Activated CD4-positive, alpha-beta T cell treated with anti-CD3 and anti-CD28 coated beads for 24 hours (primary cell): ENCODE measurements around the gene TNNI3K.

Source experiments
- DNase-seq, 2 donors: peaks; one replicate each; pipeline ENCODE4 v3.0.0-alpha.2; 2020; ENCODE audit warnings: low read depth in 2 of 2

Gene TNNI3K

GRCh38 chr1:74392186-74392585 lies 157.0 kb downstream of the TNNI3K start:
- DNase-seq: no peak

DNA sequence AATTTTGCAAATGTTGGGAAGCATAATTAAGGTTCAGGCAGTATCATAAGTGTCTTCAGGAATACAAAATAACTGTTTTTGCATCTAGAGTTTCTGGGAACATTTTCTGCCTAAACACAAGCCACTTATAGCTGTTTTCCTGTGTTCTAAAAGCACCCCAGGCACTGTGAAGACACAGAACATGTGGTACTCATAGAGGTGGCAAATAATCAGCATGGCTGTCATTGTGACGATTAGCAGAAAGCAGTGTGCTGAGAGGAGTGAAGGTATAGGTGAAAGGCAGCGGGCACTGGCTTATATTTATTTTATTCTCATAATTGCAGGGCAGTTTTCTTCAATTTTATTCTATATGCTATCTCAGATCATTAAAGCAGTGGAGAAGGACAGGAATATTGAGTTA lies 157.7 kb downstream of the TNNI3K start:
- DNase-seq: no peak

GRCh38 chr1:74395571-74395970 lies 160.4 kb downstream of the TNNI3K start:
- DNase-seq: no peak

- DNase-seq: no peak
These were observed 161.3 kb downstream of the TNNI3K start for GRCh38 chr1:74396462-74396861.

- DNase-seq: no peak
These were observed 161.7 kb downstream of the TNNI3K start for GRCh38 chr1:74396933-74397332.

- no peak for DNase-seq
These were observed 164.1 kb downstream of the TNNI3K start for GRCh38 chr1:74399249-74399648.

DNA sequence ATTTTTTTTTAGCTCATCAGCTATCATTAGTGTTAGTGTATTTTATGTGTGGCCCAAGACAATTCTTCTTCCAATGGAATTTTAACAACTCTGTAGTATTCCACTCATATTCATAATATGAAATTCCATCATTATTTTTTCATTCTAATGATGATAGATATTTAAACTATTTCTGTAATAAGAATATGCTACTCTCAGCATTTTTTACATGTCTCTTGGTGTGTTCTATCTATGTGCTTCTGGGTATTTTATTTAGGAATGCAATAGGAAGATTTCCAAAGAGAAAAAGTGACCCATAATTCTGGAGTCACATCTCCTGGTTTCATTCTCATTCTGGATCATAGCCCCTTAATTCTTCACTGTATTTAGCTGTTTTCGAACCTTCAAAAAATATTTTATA lies 167.7 kb downstream of the TNNI3K start:
- no peak for DNase-seq

- no peak for DNase-seq
These were observed 168.4 kb downstream of the TNNI3K start for GRCh38 chr1:74403606-74404005.

DNA sequence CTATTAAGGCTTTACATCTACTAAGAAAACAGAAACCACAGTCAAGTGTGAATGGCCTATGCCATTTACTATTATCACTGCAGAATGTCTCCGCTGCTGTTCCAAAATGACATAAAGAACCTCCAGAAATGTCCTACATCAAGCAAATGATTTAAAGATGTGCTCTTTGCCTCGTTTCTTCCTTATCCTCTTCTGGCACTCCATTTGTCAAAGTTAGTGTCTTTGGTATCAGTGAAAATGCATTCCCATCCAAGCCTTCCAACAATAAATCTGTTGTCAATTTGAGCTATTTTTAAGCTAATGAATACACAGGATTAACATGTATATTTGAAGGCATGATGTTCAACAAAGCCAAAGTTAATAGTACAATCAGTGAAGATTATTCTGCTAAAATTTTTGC lies 171.6 kb downstream of the TNNI3K start:
- no peak for DNase-seq

GRCh38 chr1:74407902-74408301 lies 172.7 kb downstream of the TNNI3K start:
- no peak for DNase-seq

DNA sequence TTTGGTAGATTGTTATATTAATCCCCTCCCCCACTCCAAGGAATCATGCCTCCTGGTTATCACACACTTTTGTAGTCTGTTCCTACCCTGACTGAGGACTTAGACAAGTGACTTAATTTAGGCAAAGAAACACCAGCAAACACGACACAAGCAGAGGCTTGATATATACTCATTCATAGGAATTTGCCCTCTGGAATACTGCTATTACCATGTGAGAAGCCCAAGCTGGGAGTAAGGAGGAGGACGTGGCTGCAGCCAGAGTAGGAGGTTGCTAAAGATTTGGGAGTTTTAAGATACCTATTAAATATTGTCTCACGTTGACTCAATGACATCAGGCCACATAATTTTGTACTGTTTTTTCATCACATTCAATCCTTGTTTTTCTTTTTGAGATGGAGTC lies 177.1 kb downstream of the TNNI3K start:
- DNase-seq: no peak

GRCh38 chr1:74415935-74416334 lies 180.7 kb downstream of the TNNI3K start:
- no peak for DNase-seq

- DNase-seq: no peak
These were observed 184.4 kb downstream of the TNNI3K start for GRCh38 chr1:74419611-74420010.

DNA sequence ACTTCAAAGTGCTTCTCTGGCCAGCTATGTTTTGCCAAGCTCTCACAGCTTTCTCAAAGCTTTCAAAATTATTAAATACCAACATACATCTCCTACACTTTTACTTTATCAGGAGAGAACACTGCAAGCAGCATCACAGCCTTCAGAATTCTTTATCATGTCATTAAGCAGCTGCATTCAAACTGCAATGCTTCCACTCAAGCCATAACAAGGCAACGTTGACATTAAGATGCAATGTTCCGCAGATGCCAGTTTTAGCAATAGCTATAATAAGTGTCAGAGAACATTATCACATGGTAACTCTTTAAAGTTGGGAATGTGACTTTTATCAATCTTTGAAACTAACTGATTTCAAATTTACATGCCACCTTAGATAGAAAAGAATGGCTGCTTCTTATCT lies 185.3 kb downstream of the TNNI3K start:
- no peak for DNase-seq

- DNase-seq: no peak
These were observed 187.5 kb downstream of the TNNI3K start for GRCh38 chr1:74422421-74423292.

GRCh38 chr1:74423471-74423870 lies 188.3 kb downstream of the TNNI3K start:
- no peak for DNase-seq

DNA sequence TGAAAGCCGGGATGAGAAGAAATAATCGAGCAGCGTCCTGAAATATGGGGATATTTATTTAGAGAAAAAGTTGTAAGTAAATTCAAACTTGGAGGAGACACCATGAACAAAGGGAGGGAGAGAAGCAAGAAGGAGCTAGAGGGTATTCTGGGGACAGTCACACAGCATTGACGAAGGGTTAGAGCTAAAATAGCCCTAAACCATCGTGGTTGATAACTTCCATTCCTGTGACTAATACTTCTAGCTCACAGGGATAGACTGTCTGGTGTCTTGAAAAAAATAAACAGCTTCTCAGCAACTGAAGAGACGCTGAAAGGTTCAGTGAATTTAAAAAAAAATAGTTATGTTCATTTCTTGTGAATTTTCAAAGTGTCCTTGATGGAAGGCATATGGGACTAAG lies 190.5 kb downstream of the TNNI3K start:
- no peak for DNase-seq

DNA sequence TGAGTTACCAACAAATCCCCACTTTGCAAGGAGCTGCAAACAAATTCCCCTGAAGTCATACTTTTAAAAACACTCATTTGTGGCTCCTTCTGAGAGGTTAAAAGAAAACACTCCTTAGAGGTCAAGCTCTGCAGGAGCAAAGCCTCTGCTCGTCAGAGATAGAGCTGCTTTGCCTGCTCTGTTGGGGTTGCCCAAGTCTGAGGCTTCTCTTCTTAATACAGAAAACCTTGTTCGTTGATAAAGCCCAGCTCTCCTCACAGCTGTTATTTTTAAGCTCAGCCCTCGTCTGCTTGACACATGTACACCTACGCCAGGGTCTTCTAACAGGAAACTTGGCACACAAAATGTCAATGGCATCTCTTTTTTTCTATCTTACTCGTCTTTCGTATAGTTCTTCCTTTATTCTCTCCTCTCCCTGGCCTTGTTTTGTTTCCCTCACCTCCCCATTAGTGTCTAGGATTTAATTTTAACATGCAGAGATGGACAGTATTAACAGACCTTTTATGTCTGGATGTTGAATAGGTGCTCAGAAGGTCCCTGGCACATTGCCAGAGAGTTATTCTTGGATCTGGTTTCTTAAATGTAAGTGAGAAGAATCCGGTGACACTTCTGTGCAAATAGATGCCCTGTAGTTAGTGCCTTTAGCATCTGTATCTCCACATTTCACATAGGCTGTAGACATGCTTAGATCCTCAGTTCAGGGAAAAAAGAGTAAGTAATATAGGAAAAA lies 191.2 kb downstream of the TNNI3K start:
- DNase-seq: no peak

DNA sequence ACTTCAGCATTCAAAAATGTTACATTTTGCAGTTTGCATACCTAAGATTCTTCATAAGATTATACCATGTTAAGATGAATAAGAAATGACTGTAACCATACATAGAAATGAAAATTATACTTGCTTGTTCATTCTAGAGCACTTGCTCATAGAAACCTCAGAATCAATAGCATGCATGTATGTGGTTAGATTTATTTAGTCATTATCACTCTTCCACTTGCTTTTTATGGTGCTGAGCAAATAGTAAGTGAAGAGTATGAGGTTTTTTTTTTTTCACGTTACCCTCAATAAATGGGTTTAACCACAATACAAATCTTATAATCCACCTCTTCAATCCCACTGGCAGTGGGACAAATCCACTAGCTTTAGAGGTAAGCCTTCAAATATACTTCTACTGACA lies 192.5 kb downstream of the TNNI3K start:
- DNase-seq: no peak

DNA sequence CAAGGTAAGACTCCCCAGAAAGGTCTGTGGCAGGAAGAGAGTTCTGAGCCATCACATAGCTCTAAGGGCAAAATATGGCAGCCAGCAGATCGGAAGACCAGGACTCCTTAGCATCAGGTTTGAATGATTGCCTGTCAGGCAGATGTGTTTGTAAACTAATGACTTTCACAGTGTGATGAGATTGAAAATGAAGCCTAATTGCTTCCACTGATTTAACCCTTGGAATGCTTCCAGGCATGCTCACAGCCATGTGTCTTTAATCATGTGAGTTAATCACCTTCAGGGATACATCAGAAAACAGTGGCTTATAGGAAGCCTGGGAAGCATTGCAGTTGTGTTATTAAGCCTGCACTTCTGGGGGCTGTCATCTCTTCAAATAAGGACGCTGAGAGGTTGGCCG lies 194.4 kb downstream of the TNNI3K start:
- no peak for DNase-seq

- no peak for DNase-seq
These were observed 195.3 kb downstream of the TNNI3K start for GRCh38 chr1:74430342-74430934.

GRCh38 chr1:74431531-74431930 lies 196.3 kb downstream of the TNNI3K start:
- DNase-seq: no peak

DNA sequence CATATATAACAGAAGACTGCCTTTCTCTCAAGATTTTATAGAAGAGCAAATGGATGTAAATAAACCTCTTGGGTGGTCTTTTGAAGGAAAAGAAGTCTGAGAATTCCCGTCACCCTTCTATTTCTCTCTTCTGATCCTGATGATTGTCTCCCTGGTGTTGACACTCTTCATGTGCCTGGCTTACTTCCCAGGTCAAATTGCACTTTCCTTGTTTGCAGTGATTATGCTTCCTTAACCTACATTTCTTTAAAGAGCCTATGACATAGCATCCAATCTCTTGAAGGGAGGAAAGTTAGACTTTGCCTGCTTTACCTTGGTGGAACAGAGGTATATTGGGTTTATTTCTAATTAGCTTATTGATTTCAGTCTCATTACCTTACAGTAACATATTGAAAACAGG lies 197.1 kb downstream of the TNNI3K start:
- no peak for DNase-seq
